GM18951 (cell line): ENCODE data around the gene PANX2.
A peak's percentile ranks its signal among the peaks of the same experiment; 100 is the strongest.

Experiments
- POLR2A ChIP-seq: IDR thresholded peaks from 4 replicates; pipeline ENCODE4 v1.6.1; 2011; ENCODE audit warnings: mild to moderate bottlenecking; ENCODE audit not compliant: insufficient read length, insufficient read depth; ENCODE audit errors: extremely low read depth
- in situ Hi-C: fragments of 300-500 bp; cut with MboI; formaldehyde crosslinking; loops from one replicate; pipeline ENCODE4 v1.12.0; 2022; ENCODE audit warnings: low sequenced_read_pairs, mixed read lengths, inconsistent platforms; ENCODE audit not compliant: unreplicated experiment

PANX2 gene

DNA sequence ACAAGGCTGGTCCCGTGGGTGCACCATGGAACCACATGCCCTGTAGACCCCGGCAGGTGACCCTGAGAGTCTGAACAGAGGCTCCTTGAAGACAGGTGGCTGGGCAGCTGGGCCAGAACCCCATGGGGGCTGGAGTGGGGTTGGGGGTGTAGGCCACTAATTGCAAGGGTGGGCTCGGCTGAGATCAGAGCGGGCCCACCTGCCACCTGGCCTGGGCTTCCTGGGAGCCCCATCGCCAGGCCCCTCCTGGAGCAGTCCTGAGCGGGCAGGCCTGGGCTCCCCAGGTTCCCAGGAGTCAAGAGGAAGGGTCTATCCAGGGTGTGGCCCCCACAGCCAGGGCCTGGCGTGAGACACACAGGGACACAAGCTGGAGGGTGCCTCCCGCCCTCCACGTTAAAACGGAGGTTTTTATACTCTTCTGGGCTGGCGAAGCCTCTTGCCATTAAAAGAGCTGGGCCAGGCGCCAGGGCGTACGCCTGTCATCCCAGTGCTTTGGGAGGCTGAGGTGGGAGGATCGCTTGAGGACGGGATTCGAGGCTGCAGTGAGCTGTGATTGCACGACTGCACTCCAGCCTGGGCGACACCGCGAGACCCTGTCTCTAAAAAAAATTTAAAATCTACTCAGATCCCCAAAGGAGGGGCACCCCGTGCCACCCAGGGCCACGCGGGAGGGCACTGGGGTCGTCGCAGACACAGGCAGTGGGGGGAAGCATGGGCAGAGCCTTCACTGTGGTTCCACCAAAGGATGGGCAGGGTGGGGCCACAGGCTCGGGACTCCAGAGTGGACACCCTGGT is 10.4 kb downstream of the PANX2 start:
- in situ Hi-C loops, result no loop called here
- no peak for TF ChIP-seq POLR2A

DNA sequence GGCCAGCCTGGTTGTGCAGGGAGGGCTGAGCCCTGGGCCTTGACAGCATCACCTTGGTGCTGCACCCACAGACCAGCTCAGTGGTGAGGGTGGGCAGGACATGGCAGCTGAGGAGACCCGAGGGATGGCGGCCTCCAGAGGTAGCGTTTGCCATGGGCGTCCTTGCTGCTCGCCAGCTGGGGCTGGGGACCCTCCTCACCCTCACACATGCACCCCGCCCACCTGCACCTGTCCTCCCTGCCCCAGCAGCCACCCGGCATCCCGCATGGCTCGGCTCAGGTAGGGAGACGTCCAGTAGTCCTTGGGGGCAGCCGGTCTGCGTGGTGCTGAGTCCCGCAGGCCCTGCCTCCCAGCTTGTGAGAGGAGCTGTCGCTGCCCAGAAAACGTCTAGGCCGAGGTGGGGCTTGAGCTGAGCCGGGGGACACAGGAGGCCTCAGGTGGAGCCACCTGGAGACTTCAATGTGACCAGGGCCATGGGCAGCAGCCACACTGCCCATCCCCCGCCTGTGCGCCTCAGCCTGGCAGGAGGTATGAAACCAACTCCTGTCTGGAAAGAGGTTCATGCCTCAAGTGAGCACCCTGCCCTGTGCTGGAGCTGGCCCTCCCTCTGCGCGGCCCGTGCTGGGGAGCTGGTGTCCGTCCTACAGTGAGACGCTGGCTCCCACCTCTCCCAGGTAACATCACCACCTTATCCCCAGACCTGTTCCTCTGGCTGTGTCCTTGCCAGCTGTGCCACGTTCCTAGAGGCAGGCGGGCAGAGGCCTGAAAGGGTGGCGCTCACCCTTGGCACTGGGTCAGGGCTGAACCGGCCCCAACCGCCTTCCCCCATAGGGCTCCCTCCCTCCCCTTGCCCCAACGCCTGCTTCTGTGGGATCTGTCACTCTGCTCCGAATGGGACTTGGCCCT is 11.9 kb downstream of the PANX2 start:
- in situ Hi-C loops, result no loop called here
- TF ChIP-seq POLR2A, result no peak

DNA sequence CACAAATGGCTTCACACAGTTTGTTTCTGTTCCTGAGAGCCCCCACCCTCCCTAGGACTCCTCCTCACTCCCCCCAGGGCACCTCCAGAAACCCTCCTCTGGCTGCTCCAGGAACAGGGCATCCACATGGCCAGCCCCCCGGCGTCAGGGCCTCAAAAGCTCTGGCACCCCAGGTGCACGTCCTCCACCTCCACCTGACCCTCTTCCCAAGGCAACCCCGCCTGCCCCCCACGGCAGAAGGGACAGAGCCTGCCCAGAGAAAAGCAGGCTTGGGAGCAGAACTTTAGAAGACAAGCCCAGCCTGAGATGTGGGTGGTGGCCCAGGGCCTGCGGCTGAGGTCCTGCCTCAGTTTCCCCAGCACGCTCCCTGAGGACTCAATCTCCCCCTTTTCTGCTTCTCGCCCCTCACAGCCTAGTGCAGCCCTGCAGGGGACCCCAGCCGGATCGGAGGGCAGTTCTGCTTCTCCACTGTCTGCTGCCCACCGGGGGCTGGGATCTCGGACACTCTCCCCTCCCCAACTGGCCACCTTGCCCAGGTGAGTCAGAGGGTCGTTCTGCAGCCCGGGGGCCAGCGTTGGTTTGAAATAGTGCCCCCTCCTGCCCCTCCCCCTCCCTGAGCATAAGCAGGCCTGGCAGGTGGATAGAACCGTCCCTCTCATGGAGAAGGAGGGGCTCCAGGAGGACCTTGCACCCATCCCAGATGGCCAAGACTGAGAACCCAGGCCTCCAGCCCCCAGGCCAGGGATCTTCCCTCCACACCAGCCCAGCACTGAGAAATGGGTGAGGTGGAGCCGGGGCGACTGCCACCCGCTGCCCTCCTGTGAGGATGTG is 12.8 kb downstream of the PANX2 start:
- no peak for TF ChIP-seq POLR2A
- in situ Hi-C loops, result no loop called here

DNA sequence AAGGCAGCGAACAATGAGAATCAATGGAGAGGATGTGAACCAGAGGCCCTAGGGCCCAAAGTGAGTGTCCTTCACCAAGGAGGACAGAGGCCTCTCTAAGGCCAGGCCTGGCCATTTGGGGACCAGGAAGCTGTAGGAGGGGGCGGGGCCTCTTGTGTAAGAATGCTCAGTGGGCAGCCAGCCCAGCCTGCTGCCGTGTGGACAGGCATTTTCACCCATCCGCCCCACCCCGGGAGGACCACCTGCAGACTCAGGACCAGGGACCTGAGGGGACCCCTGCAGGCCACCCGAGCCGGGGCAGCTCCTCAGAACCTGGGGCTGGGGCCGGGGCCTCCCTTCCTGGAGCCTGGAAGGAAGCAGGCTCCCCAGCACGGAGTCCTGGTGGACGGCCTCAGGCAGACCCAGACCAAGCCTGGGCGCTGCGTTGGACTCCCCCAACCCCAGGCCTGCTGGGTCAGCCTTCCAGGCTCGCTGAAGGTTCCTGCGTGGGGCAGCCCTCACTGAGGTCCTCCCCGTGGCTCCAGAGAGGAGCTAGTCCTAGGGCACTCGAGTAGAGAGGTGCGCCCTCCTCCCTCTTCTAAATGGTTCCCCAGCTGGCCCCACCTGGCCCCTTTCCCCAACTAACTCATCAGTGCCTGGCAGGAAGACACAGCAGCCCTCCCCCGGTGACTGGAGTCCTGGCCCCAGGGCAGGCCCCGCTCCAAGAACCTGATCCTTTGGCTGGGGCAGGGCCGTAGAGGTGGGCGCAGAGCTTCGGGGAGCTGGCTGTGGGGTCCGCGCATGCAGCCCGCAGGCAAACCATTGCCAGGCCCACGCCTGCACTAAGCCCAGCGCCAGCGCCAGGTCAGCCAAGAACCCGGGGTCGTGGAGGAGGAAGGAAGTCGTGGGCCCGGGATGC is 13.7 kb downstream of the PANX2 start:
- in situ Hi-C loops, result no loop called here
- no peak for TF ChIP-seq POLR2A

DNA sequence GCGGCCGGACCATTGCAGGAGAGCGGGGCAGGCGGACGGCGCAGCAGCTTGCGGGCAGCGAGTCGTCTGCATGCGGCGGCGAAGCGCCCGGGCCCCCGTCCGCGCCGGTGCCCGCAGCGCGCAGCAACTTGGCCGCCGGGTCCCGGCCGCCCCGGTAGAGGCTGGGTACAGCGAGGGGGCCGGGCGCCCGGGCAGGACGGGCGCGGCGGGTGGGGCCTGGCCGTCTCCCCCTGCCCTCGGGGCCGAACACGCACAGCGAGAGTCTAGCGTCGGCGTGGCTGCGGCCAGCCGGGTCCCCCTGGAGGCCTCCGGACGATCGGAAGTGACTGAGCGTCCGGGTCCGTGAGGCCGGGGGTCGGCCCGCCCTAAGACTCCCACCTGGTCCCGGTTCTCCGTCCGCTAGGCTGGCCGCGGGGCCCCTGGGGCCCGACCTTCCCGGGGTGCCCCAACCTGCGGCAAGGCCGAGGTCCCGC is 14.4 kb downstream of the PANX2 start:
- in situ Hi-C loops, result no loop called here
- no peak for TF ChIP-seq POLR2A

DNA sequence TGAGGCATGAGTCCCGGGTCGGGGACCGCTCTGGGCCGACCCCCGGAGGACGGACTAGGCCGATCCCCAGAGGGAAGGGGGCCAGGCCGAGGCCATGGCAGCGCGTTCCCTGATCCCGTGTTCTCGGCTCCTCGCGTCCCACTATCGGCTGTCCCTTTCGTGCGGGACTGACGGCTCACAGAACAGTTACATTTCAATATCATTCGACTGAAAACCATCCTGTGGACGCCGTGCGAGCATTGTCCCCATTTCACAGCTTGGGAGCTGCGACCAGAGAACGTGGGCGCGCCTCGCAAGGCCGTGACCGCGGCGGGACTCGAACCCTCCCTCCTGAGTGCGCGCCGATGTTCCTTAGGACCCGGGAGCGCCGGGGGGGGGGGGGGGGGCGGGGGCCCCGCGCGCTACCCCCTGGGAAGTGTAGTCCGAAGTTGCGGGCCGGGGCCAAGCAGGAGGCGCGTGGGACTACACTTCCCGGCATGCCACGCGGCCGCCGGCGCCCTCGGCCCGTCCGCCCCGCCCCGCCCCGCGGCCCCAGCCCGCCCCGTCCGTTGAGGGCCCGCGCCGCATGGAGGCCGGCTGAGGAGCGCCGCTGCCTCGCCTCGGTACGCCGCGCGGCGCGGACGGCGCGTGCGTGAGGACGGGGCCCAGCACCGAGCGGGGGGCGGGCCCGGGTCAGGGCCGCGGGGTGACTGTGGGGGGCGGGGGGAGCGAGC is 15.0 kb downstream of the PANX2 start, which contains the start of gene TRABD:
Gene TRABD (plus strand): TSS at position 539 of the 713 bp plus-strand sequence. CDS start 7,148 bp downstream, outside the sequence.
- peak; percentile 61 for TF ChIP-seq POLR2A
- in situ Hi-C loops, result no loop called here

DNA sequence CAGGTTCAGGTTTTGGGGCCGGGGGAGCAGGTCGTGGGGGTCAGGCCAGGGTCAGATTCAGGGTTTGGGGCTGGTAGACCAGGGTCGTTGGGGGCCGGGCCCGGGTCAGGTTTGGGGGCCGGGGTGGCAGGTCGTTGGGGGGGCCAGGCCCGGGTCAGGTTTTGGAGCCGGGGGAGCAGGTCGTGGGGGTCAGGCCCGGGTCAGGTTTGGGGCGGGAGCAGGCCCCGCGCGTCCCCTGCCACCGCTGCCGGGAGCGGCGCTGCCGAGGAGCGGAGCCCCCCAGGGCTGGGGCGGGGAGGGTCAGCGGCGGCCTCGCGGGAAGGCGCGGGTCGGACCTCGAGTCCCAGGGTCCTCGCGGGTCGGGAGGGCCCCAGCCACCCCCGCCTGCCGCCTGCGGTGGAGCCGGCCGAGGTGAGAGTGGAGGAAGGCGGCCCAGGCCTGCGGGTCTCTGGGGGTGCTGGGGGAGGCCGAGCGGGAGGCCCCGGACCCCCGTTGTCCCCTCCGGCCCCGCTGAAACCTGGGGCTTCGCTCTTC is 15.7 kb downstream of the PANX2 start:
- no peak for TF ChIP-seq POLR2A
- in situ Hi-C loops, result no loop called here

DNA sequence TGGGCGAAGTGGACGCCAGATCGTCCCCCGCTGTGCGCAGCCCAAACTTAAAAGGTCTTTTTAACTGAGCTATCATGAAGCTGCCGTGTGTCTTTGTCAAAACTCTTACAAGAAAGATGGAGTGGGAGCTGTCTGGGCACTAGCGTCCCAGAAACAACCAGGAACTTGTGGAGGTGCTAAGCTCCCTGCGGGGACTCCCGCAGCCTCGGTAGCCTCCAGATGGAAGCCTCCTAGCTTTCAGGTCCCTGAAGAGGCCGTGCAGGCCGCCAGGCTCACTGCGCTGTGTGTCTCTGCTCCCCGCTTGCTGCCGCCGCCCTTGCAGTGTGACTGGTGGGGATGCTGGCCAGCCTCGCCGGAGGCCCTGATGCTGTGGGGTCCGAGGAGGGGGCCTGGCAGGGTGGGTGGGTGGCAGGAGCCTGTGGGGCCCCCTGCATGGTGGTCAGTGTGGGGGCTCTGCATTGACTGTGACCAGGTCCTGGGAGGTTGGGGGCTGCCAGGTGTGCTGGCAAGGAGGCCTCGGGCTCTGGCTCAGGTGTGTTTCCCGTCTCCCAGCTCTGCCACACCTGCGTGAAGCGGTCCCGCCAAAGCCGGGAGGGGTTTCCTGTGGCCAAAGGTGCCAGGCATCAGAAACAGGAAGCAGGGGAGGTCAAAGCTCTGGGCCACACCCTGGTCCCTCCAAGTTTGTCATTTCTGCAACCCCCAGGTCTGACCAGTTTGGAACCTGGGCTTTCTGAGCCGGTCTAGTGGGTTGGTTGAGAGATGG is 16.4 kb downstream of the PANX2 start:
- TF ChIP-seq POLR2A, result peak; percentile 22
- in situ Hi-C loops, result no loop called here

DNA sequence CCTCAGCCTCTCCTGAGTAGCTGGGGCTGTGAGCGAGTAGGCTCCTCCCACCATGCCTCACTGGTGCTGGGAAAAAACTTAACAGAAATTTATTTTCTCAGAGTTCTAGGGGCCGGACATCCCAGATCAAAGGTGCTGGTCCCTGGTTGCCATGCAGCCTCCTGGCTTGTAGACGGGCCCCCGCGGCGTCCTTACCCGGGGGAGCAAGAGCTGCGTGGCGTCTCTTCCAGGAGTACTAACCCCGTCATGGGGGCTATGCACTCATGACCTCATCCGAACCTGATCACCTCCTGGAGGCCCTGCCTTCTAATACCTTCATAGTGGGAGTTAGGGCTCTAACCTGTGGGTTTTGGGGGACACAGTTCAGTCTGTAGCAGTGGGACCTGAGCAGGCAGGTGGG is 17.8 kb downstream of the PANX2 start:
- in situ Hi-C loops, result no loop called here
- TF ChIP-seq POLR2A, result no peak

DNA sequence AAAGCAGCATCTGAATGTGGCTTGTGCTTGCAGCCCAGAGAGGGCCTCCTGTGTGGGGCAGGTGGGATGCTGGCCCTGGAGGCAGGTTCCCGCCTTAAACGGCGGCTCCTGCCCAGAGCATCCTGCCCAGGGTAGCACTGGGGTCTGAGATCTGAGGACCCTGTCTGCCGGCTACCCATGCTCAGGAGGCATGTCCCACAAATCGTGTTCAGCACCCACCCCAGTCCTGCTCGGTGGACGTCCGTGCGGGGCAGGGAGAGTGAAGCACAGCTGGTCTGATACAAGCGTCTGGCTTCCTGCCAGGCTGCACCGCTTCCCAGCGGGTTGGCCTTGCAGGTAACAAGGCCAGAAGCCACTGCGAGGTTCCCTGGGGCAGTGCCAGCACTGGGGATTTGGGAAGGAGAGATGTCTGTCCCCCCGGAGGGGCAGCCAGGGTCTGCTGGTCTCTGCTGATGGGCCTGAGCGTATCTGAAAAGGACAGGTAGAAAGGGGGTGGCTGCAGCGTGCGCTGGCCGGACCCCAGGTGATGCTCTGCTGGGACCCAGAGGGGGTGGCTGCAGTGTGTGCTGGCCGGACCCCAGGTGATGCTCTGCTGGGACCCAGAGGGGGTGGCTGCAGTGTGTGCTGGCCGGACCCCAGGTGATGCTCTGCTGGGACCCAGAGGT is 18.8 kb downstream of the PANX2 start:
- in situ Hi-C loops, result no loop called here
- TF ChIP-seq POLR2A, result no peak
